SKM-1 treated with dmso at 0.1 percent for 144 hours (cell line): ENCODE results near the gene TMEM181.
"Not testable (repeated sequence)": the region's sequence is repeated elsewhere in the genome, so short reads cannot be mapped to it uniquely, and the experiment has no call there.

Source experiments
- DNase-seq: peaks from one replicate; lab custom pipeline; 2025; ENCODE audit not compliant: unreplicated experiment; lab: John Stamatoyannopoulos, UW

TMEM181 gene

DNA sequence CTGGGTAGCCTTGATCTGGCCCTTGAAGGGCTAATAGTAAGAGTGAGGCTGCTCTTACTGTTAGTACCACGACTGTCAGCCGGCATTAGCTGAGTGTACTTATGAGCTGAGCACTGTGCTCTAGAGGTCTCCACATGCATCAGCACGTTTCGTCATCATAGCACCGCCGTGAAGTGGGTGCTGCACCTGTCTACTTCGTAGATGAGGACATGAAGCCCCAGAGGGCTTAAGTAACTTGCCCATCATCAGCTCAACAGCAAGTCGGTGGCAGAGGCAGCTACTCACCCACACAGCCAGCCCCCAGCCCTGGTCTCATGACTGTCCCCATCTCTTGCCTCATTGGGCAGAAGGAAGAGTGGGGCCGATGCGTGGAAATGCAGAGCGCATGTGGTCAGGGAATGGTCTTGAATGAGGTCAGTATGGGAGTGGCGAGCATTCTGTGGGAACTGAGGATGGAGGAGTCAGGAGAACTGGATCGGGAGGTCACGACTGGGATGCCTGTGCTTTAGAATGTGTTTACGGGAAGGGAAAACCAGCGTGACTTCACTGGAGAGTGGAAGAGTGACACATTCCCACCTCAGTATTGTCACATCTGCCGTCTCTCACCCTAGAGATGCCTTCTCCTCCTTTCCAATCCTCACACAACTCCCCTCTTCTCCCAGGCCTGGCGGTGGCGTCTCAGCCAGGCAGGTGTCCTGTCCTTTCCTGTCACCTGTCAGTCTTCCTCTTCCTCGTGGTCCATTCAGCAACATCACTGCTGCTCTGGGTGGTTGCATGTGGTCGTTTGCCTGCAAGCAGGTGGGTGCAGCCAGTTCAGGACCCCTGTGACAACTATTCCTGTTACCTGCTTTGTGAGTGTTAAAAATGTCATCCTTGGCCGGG lies 95.9 kb downstream of the TMEM181 start:
- DNase-seq = no peak

DNA sequence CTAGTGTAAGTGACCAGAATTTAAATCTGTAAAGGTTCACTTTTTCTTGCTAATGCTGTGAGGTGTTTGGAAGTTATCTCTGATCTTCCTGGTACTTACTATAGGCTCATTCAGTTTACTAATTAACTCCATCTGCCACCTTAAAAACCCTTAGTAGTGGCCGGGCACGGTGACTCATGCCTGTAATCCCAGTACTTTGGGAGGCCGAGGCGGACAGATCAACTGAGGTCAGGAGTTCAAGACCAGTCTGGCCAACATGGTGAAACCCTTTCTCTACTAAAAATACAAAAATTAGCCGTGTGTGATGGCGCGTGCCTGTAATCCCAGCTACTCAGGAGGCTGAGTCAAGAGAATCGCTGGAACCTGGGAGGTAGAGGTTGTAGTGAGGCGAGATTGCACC lies 97.1 kb downstream of the TMEM181 start:
- DNase-seq = not testable (repeated sequence)

DNA sequence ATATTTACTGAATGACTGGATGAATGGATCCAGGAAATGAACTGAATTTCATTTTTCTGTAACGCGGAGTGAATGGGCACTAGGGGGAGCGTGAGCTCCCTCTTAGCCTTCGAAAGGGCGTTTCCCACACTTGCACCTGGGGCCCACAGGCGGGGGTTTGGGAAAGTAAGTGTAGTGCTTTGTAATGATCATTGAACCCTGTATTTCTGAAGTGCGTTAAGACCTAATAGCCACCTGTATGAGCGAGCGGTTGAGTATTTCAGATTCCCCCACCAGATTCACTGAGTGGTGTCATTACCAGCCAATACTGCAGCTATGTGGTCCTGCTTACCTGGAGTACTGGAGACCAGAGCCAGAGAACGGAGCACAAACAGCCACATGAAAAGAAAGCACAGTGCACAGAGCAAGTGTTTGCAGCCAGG lies 100.5 kb downstream of the TMEM181 start:
- DNase-seq = peak; percentile 32

DNA sequence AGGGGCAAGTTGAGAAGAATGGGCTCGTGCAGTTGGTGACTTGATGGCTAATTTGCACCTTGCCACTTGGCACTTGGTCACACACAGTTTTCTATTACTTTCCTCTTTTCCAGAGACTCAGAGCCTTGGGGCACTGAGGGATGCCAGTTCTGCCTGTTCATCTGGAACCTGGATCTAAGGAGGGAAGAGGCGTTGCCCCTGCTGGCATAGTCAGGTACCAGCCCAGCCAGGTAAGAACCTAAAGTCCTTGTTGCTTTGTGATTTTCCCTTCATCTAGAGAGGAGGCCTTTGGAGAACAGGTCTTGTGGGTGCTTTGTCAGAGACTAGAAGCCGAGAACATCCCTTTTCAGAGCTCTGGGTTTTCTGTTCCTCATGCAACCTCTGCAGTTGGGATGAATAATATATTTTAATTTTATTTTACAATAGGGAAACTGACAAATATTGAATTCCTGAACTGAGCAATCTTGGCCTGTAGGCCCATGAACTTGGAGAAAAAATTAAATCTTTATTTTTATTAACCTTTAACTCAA lies 101.3 kb downstream of the TMEM181 start:
- no peak for DNase-seq

DNA sequence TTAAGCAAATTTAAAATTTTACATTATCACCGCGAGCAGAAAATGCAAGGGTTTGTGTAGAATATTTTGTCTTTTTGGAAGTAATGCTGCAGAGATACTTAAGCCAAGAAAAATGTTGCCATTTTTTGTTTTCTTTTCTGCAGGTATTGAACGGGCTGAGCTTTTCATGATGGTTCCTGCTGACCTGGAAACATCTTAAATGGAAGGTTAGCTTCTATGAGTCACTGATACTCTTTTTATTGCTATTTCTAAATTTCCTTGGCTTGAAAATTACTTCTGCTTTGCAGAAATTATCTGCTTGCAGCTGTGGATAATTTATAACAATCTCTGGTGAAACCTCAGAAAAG lies 102.7 kb downstream of the TMEM181 start:
- no peak for DNase-seq

DNA sequence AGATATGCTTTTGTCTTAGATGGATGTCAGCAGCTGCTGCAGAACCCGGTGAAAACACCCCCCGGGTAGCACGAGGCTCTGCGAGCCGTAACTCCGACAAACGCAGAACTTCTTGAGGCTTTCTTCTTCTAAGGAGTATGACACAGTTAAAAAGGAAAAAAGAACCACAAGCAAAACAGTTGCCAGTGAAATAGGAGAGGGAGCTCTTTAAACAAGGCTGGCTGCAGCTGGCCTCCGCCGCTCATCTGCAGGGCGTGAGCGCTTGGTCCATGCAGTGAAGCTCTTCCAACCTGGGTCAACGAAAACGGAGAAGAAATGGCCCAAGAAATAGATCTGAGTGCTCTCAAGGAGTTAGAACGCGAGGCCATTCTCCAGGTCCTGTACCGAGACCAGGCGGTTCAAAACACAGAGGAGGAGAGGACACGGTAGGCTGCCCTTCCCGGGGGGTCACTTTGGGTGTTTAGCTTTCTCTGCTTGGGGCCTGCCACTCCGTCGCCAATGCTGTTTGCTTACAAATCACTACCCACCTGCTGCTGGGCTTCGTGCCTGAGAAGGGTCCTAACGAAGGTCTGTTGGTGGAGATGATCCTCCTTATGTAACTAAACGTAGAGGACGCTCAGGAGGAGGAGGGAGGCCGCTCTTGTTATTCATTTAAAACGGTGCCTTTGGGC lies 103.2 kb downstream of the TMEM181 start:
- DNase-seq = no peak

DNA sequence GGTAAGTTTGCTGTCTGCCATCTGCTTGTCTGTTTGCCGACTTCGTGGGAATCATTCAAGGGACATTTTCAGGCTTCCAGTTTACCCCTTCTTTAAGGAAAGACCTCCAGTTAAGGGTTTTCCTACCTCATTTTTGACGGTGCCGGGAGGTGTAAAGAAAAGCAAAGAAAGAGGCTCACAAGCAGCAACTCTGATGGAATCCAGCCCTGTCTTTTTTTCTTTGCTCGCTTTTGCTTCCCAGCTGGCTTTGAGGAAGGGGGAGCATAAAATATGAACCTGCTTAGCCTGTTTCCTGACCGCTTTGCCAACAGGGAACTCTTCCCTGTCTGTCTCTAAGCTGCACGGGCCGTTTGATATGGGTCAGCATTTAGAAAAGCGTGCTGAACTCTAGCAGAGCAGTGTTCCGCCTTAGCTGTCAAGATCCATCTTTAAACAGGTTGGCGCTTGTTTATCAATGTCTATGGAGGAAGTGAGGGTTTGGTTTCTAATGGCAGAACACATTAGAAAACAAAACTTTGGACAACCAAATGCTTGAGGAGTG lies 103.8 kb downstream of the TMEM181 start:
- DNase-seq = no peak

DNA sequence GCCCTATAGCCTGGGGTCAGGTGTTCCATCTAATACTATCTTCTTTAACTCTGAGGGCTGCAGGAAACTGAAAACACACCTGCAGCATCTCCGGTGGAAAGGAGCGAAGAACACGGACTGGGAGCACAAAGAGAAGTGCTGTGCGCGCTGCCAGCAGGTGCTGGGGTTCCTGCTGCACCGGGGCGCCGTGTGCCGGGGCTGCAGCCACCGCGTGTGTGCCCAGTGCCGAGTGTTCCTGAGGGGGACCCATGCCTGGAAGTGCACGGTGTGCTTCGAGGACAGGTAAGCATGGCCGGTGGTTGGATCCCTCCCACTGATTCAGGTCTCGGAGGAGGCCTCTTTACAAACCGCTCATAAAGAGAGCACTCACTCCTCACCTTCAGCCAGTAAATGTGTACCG lies 105.4 kb downstream of the TMEM181 start:
- no peak for DNase-seq

DNA sequence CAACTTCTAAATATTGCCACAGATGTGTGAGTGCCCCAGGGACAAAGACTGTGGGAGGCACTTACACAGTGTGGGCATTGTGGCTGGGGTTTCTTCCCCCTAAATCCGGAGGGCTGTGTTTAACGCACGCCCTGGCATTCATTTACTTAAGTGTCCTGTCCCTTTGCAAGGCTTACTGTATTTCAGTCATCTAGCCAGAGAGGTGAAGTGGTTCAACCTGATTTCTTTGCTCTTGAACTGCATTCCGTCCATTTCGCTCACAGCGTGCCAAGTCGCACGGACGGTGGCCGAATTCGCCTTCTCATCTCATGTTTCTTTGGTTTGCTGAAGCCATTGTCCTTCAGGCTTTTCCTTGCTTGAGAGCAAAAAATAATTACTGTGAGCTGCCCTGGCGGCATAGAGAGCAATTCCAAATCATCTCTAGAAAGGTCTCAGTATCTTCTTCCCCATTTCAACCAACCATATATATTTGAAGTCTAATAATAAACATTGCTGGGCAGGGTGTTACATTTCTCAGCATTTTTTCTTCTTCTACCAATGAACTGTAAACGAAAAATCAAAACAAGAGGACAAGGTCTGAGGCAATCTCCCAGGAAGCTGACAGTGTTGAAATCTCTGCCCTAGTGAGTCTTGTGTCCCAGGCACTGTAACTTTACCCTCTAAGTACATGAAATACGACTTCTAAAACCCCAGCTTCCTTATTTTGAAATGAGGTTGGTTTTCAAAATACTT lies 106.9 kb downstream of the TMEM181 start:
- DNase-seq = peak; percentile 99

DNA sequence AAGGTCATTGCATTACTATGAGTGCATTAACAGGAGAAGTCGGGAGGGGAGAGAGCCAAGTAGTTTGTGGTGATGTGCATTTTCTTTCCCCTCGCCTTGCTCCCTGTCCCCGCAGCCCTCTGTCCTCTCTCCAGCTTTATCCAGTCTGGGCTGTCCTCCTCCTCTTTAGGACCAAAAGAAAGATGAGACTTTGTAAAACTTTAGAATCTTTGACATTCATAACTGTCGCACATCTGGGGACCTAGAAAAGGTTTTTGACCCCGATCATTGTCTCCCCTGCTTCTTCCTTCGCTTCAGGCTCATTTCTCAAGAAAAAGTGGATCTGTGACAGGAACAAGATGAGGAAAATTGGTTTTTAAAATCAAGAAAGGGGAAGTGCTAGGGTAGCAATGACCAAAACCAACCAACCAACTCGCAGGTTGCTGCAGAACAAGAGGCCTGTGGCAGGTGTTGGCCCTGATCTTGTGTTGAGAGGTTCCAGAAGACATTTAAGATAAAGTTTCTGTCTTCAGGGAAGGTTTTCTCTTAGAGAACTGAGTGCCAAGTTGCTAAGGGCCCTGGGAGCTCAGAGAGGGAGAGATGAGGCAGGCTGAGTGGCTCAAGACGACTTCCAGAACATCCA lies 107.6 kb downstream of the TMEM181 start:
- no peak for DNase-seq

DNA sequence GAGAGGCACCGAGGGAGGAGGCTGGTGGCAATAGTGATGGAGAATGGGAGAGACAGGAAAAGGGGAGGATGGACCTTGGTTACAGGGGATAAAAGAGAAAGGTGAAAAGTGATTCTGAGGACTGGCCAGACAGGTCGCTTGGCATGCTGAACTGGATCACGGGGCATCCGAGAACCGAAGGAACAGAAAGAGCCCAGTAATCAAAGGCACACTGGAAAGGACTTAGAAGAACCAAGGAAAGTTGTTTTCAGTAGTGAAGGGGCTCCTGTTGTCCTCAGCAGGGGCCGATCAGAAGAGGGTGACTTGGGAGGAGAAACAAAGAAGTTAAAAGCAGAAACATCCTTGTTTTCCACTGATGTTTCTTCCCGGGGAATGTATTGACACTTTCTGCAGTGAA lies 108.8 kb downstream of the TMEM181 start:
- no peak for DNase-seq

DNA sequence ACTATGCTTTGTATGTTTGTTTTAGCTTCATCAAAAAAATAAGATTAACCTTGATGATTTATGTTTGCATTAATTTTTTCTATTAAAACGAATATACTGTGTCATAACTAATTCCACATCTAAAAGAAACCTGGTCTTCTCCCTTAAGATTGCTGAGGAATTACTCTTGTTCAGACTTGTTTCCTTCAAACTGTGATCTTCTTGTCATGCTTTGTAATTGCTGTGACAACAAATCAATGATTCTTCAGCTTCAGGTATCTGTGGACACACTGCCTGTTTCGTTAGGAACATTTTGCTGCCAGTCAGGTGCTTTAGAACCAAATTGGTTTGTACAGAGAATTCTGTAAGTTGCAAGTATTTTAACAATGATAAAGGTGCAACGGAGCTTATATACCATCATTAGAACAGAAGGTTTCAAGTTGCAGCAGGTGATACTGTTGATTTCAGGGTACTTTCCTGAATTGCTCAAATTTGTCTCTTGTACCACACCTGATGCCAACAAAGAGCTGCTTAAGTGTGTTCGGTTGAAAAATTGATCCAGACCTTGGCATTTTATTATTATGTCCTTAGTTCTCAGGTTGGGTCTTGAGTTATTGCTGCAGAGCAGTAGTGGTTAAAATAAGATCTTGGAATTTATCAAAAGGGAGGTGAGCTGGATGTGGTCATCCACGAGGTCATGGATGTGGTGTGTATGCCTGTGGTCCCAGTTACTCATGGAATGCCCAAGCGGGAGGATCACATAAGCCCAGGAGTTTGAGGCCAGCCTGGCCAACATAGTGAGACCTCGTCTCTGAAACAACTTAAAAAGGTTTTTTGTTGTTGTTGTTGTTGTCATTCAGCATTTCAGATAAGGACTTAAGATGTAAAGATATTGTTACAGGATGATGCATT lies 109.5 kb downstream of the TMEM181 start:
- no peak for DNase-seq

DNA sequence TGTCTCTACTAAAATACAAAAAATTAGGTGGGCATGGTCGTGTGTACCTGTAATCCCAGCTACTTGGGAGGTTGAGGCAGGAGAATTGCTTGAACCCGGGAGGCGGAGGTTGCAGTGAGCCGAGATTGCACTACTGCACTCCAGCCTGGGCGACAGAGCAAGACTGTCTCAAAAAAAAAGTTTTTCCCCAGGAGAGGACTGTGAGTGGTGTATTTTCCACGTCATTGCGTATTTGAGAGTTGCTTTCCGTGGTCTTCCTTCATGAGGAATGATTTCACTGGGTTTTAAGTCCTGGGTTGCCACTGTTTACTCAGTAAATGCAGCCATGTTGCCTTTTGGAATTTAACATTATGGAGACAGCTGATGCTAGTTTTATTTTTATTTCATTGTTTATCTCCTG lies 112.2 kb downstream of the TMEM181 start:
- not testable (repeated sequence) for DNase-seq

DNA sequence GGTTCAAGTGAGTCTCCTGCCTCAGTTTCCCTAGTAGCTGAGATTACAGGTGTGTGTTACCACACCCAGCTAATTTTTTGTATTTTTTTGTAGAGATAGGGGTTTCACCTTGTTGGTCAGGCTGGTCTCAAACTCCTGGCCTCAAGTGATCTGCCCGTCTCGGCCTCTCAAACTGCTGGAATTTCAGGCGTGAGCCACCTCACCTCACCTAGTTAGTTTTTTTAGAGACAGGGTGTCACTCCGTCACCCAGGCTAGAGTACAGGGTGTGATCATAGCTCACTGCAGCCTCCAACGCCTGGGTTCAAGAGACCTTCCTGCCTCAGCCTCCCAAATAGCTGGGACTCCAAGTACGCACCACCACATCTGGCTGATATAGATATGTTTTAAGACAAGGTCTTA lies 112.8 kb downstream of the TMEM181 start:
- DNase-seq = no peak

DNA sequence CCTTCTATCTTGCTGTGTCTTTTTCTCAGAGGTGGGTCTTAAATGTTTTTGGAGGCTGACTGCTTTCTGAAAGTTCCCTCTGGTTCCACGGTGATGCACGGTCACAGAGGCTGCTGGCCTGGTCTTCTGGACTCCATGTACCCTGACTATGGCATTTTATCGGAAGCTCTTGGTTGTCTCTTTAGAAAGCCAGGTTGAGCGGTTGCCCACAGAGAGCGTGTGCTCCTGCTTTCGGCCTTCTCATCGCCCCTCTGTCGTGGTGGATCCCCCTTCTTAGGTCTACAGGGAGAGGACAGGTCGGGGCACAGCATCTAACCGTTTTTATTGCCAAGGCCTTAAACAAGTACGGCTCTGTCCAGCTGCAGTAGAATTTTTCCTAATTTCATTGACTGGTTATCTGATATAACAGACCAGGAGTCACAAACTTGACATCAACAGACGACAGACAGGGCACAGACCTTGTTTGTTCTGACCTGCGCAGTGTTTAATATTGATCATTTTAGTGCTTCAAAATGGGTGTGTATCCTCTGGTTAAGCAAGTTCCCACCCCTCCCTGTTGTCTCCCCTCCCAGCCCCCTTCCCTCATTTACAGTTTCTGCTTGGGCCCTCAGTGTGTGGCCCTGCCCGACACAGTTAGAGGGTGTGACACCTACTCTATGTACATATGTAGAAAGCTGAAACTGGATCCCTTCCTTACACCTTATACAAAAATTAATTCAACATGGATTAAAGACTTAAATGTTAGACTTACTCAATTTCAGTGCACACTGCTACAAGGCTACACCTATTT lies 114.6 kb downstream of the TMEM181 start:
- DNase-seq = no peak

DNA sequence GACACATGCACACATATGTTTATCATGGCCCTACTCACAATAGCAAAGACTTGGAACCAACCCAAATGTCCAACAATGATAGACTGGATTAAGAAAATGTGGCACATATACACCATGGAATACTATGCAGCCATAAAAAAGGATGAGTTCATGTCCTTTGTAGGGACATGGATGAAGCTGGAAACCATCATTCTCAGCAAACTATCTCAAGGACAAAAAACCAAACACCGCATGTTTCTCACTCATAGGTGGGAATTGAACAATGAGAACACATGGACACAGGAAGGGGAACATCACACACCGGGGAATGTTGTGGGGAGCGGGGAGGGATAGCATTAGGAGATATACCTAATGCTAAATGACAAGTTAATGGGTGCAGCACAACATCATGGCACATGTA lies 117.2 kb downstream of the TMEM181 start:
- not testable (repeated sequence) for DNase-seq

DNA sequence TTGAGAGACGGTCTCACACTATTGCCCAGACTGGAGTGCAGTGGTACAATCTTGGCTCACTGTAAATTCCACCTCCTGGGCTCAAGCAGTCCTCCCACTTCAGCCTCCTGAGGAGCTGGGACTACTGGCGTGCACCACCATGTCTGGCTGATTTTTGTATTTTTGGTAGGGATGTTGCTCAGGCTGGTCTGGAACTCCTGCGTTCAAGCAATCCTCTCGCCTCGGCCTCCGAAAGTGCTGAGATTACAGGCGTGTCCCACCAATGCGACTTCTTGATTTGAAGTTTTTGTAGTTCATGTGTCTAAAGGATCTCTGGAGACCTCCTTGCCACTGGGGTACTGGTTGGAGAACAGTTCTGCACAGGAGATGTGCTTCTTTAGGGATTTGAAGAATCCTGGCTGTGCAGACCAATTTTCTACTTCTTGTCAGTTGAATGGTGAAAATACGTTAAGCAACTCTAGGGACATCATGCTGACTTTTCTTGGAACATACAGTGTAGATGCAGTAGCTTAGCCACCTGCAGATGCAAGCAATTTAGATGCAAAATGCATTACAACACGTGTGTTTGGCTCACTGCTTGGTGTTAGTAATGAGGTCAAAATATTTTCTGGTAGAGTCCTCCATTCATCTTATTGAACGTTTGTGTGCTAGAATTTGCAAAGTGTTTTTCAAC lies 118.2 kb downstream of the TMEM181 start:
- DNase-seq = no peak

DNA sequence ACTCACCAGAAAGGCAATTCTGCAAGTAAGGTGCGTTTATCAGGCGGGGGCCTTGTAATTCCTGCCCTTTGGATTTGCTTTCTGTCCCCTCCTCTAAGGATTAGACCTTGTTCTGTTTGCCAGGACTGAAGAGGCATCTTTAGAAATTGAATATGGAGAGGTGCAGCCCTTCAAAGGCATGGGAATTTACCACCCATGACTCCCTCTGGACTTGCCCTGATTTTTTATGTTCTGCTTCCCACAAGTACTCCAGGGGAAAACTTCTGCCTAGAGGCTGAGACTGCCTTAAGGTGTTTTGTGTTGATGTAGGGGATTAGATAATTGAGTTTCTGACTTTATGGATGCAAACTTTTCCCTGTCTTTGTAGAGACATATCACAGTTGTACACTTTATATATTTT lies 120.1 kb downstream of the TMEM181 start:
- DNase-seq = no peak

DNA sequence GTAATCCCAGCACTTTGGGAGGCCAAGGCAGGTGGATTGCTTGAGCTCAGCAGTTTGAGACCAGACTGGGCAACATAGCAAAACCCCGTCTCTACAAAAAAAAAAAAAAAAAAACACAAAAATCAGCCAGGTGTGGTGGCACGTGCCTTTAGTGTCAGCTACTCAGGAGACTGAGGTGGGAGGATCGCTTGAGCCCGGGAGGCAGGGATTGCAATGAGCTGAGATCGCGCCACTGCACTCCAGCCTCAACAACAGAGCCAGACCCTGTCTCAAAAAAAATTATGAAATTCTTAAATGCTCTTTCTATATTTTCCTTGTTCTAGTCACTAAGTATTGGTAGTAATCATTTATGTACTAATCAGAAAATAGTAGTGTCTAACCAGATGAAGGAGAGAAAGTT lies 120.6 kb downstream of the TMEM181 start:
- DNase-seq = no peak
